IMR-90 (cell line): ENCODE data around the gene ARL8B.

Source experiments
- BHLHE40 ChIP-seq: fragments of 150-350 bp; IDR thresholded peaks from 2 replicates; pipeline ENCODE4 v1.6.1; 2016; ENCODE audit warnings: mild to moderate bottlenecking, low read depth, low read length
- CEBPB ChIP-seq: IDR thresholded peaks from 2 replicates; pipeline ENCODE4 v1.6.1; 2012; ENCODE audit warnings: low read depth, low read length, improper control_type of control experiment
- CTCF ChIP-seq: conservative IDR thresholded peaks from 2 replicates; pipeline ENCODE4 v1.5.1; 2012; ENCODE audit warnings: mild to moderate bottlenecking, low read depth, low read length, improper control_type of control experiment
- ELK1 ChIP-seq: fragments of 150-350 bp; IDR thresholded peaks from 2 replicates; pipeline ENCODE4 v1.6.1; 2016; ENCODE audit warnings: low read depth, mild to moderate bottlenecking, low read length, moderate library complexity, borderline replicate concordance
- FOS ChIP-seq: fragments of 150-350 bp; IDR thresholded peaks from 2 replicates; pipeline ENCODE4 v1.6.1; 2016; ENCODE audit warnings: low read depth, low read length
- MAFK ChIP-seq: IDR thresholded peaks from 2 replicates; pipeline ENCODE4 v1.6.1; 2012; ENCODE audit warnings: low read depth, low read length, improper control_type of control experiment
- MAZ ChIP-seq: IDR thresholded peaks from 2 replicates; pipeline ENCODE4 v1.6.1; 2012; ENCODE audit warnings: low read depth, mild to moderate bottlenecking, low read length, improper control_type of control experiment, moderate library complexity, borderline replicate concordance
- MXI1 ChIP-seq: IDR thresholded peaks from 2 replicates; pipeline ENCODE4 v1.6.1; 2012; ENCODE audit warnings: low read depth, mild to moderate bottlenecking, low read length, moderate library complexity, borderline replicate concordance
- POLR2A ChIP-seq: IDR thresholded peaks from 2 replicates; pipeline ENCODE4 v1.6.1; 2012; ENCODE audit warnings: mild to moderate bottlenecking, low read depth, low read length
- RAD21 ChIP-seq: IDR thresholded peaks from 2 replicates; pipeline ENCODE4 v1.6.1; 2012; ENCODE audit warnings: low read length, improper control_type of control experiment
- RCOR1 ChIP-seq: IDR thresholded peaks from 2 replicates; pipeline ENCODE4 v1.6.1; 2012; ENCODE audit warnings: mild to moderate bottlenecking, low read length, improper control_type of control experiment; ENCODE audit not compliant: insufficient replicate concordance
- RFX5 ChIP-seq: IDR thresholded peaks from 2 replicates; pipeline ENCODE4 v1.8.0; 2012; ENCODE audit warnings: low read depth, mild to moderate bottlenecking, low read length, moderate library complexity
- SMC3 ChIP-seq: fragments of 150-350 bp; IDR thresholded peaks from 2 replicates; pipeline ENCODE4 v1.6.1; 2016; ENCODE audit warnings: low read depth, mild to moderate bottlenecking, antibody characterized with exemption, low read length, moderate library complexity
- TF ChIP-seq, protein P1 (sequence below): fragments of 150-350 bp; IDR thresholded peaks from 2 replicates; pipeline ENCODE4 v1.6.1; 2017; ENCODE audit warnings: mild to moderate bottlenecking, antibody characterized with exemption, low read length, low read depth

DNA sequence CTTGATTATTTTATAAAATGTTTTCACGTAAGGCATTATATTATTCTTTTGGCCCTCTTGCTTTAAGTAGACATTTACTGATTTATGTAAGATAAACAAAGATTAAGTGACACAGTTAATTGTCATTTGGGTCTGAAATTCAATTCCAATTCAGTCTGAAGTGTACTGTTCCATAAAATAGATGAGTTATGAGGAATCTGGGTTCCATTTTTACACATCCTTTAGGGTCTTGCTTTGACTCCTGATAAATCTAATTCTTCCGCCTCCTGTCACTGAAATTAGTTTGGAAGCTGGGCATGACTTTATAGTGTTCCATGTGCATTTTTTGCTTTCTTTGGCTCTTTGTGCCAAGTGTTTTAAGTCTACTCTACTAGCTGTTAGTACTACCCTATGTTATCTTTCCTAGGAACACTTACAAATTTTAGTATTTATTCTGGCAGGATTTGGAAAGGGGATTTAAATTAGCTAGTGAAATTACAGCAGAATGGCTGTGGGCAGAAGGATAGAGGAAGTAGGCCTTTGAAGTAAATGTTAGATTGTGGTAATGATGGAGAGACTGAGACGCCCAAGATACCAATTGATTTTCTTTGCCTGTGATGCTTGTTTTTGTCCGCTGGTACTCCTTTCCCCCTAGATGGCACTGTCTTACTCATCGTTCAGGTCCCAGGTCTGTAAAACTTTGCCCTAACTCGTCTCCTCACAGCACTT is 14.3 kb downstream of the ARL8B start:
- TF ChIP-seq CTCF (peak; percentile 37), MAFK (no peak), SMC3 (no peak), CEBPB (no peak), BHLHE40 (no peak), MAZ (no peak), FOS (no peak), POLR2A (no peak), ELK1 (no peak), MXI1 (no peak), RFX5 (no peak), RAD21 (peak; percentile 33; the same call in 1 of the 2 replicates), RCOR1 (no peak)
- TF ChIP-seq, protein P1, sequence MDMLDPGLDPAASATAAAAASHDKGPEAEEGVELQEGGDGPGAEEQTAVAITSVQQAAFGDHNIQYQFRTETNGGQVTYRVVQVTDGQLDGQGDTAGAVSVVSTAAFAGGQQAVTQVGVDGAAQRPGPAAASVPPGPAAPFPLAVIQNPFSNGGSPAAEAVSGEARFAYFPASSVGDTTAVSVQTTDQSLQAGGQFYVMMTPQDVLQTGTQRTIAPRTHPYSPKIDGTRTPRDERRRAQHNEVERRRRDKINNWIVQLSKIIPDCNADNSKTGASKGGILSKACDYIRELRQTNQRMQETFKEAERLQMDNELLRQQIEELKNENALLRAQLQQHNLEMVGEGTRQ = no peak
